SK-N-MC (cell line): ENCODE results near the gene FAM181A.

Experiments used
- EZH2 ChIP-seq: fragments of 200-600 bp; sonication (generic); IDR thresholded peaks from one replicate; pipeline ENCODE4 v1.6.1; 2017; ENCODE audit warnings: antibody characterized with exemption
- POLR2AphosphoS5 ChIP-seq: IDR thresholded peaks from 2 replicates; pipeline ENCODE4 v1.6.1; 2012; ENCODE audit warnings: mild to moderate bottlenecking, low read depth, low read length, borderline replicate concordance

DNA sequence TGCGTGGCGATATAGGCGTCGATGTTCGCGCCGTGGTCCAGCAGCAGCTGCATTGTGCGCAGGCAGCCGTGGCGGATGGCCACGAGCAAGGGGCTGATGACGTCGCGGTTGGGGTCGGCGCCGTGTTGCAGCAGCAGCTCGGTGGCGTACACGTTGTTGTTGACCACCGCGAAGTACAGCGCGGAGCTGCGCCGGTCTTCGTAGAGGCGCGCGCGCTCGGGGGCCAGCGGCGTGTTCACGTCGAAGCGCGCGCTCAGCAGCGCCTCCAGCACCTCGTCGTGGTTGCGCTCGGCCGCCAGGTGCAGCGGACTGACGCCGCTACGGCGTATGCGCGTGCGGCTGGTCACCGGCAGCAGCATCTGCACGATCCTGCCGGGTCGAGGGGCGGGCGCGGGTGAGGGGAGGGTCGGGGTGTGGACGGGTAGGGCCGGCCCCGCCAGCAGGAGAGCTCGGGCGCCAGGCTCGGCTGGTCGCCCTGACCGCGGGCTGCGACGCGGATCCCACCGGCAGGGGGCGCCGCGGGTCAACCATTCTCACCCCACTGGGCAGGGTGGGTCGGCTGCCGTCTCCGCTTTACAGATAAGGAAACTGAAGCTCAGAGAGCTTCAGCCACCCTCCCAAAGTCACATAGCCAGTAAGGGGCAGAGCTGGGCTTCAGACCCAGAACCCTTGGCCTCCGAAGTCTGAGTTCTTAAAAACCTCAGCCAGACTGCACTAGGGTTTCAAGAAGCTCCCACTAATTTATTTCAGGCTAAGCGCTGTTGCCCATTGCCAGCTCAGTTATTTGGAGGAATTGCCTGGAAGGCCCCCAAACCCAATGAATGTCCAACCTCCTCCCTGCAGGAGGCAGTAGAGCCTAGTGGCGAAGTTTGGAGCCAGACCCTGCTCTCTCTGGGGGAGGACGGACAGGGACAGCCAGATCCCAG is 12.4 kb downstream of the FAM181A start:
- TF ChIP-seq EZH2 (no peak), POLR2AphosphoS5 (no peak)
